A673 (cell line): Measurements from ENCODE around the gene PACS1.

Experiments
- CTCF ChIP-seq: fragments of 300-800, 200-600 bp; sonication (generic); conservative IDR thresholded peaks from 2 replicates; pipeline ENCODE4 v1.5.1; 2017; ENCODE audit warnings: low read depth, mild to moderate bottlenecking, antibody characterized with exemption, low read length, moderate library complexity, mixed read lengths
- EZH2 ChIP-seq: fragments of 200-600 bp; sonication (generic); IDR thresholded peaks from 2 replicates; pipeline ENCODE4 v1.6.1; 2017; ENCODE audit warnings: borderline replicate concordance, low read depth, mild to moderate bottlenecking, mixed read lengths, antibody characterized with exemption, low read length; ENCODE audit not compliant: poor library complexity, severe bottlenecking

GRCh38 chr11:66061268-66061667 is 8.8 kb upstream of the PACS1 start:
- TF ChIP-seq CTCF (no peak), EZH2 (no peak)
